Measurements from ENCODE around the gene RPL39L.
"Not testable (repeated sequence)": the region's sequence is repeated elsewhere in the genome, so short reads cannot be mapped to it uniquely, and the experiment has no call there.

Gene RPL39L

DNA sequence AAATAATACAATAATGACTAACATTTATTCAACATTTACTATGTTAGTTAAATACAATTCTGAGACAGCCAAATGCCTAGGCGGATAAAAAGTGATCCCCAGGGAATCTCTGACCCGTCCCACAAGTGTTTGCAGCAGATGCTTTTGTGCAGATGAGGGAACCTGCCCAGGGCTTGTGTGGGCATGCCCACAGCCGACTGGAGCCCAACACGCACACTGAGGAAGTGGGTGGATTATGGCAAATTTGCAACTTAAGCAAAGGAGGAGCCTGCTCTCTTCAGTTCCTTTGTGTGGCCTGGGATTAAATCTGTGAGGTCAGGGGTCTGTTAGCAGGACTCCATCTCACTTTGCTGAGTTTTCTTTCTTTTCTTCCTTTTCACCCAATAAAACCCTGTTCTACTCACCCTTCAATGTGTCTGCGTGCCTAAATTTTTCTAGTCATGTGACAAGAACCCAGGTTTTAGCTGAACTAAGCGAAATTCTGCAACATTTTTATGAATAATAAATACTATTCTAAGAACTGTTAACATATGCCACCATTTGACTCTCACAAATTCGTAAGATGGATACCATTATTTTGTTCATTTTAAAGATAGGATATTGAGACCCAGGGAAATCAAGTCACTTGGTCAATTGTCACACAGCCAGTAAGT, 44.0 kb upstream of the RPL39L start:
- no peaks in the 10 kb centered on the region for H3K9me3 ChIP-seq (ENCODE audit: insufficient read depth, low read length, severe bottlenecking)
- TF ChIP-seq, protein P1, sequence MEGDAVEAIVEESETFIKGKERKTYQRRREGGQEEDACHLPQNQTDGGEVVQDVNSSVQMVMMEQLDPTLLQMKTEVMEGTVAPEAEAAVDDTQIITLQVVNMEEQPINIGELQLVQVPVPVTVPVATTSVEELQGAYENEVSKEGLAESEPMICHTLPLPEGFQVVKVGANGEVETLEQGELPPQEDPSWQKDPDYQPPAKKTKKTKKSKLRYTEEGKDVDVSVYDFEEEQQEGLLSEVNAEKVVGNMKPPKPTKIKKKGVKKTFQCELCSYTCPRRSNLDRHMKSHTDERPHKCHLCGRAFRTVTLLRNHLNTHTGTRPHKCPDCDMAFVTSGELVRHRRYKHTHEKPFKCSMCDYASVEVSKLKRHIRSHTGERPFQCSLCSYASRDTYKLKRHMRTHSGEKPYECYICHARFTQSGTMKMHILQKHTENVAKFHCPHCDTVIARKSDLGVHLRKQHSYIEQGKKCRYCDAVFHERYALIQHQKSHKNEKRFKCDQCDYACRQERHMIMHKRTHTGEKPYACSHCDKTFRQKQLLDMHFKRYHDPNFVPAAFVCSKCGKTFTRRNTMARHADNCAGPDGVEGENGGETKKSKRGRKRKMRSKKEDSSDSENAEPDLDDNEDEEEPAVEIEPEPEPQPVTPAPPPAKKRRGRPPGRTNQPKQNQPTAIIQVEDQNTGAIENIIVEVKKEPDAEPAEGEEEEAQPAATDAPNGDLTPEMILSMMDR (IDR thresholded peaks at IDR 0.05; ENCODE audit: borderline replicate concordance, extremely low read depth, low read length, poor library complexity, severe bottlenecking), result no peak
- no peak for TF ChIP-seq EZH2 (IDR thresholded peaks at IDR 0.05; ENCODE audit: borderline replicate concordance, low read depth, low read length, severe bottlenecking)
- H3K4me1 ChIP-seq (ENCODE audit: insufficient read depth, low read length), result no peaks in the 10 kb centered on the region
- DNase-seq (peak; percentile 5), ATAC-seq (ENCODE audit: insufficient read depth, low read depth) (peak; percentile 55; the same call in 1 of the 3 replicates)
- no peak overlapping the region for H3K4me3 ChIP-seq (ENCODE audit: low read depth in 1 of 2, low read length in 2 of 2)
- no peak overlapping the region for H3K9ac ChIP-seq (ENCODE audit: low read depth, low read length)
- no peak overlapping the region for H3K4me2 ChIP-seq (ENCODE audit: insufficient read depth, low read length)
- H3K27me3 ChIP-seq (ENCODE audit: insufficient read depth, low read length, poor library complexity), result peaks cover 3% of the 10 kb centered on the region
- no peak overlapping the region for H3K27ac ChIP-seq (ENCODE audit: low read length)
- H3K79me2 ChIP-seq (ENCODE audit: insufficient read depth, low read length), result no peaks in the 10 kb centered on the region
- H4K20me1 ChIP-seq (ENCODE audit: insufficient read depth, low read length), result no peaks in the 10 kb centered on the region
- no peak overlapping the region for H2AFZ ChIP-seq (ENCODE audit: low read depth, low read length)
- H3K36me3 ChIP-seq (ENCODE audit: insufficient read depth, low read length), result no peaks in the 10 kb centered on the region

GRCh38 chr3:187181454-187182170, 42.3 kb upstream of the RPL39L start:
- no peaks in the 10 kb centered on the region for H4K20me1 ChIP-seq (ENCODE audit: insufficient read depth, low read length)
- H3K4me2 ChIP-seq (ENCODE audit: insufficient read depth, low read length), result no peak overlapping the region
- H3K36me3 ChIP-seq (ENCODE audit: insufficient read depth, low read length), result no peaks in the 10 kb centered on the region
- H3K79me2 ChIP-seq (ENCODE audit: insufficient read depth, low read length), result no peaks in the 10 kb centered on the region
- ATAC-seq (ENCODE audit: insufficient read depth, low read depth) (no peak), DNase-seq (no peak)
- no peak overlapping the region for H3K9ac ChIP-seq (ENCODE audit: low read depth, low read length)
- TF ChIP-seq EZH2 (IDR thresholded peaks at IDR 0.05; ENCODE audit: borderline replicate concordance, low read depth, low read length, severe bottlenecking), result no peak
- TF ChIP-seq, protein P1 (IDR thresholded peaks at IDR 0.05; ENCODE audit: borderline replicate concordance, extremely low read depth, low read length, poor library complexity, severe bottlenecking), result no peak
- H3K4me1 ChIP-seq (ENCODE audit: insufficient read depth, low read length), result no peaks in the 10 kb centered on the region
- no peak overlapping the region for H3K27ac ChIP-seq (ENCODE audit: low read length)
- H3K4me3 ChIP-seq (ENCODE audit: low read depth in 1 of 2, low read length in 2 of 2), result no peak overlapping the region
- H2AFZ ChIP-seq (ENCODE audit: low read depth, low read length), result no peak overlapping the region
- H3K27me3 ChIP-seq (ENCODE audit: insufficient read depth, low read length, poor library complexity), result no peaks in the 10 kb centered on the region
- no peaks in the 10 kb centered on the region for H3K9me3 ChIP-seq (ENCODE audit: insufficient read depth, low read length, severe bottlenecking)

DNA sequence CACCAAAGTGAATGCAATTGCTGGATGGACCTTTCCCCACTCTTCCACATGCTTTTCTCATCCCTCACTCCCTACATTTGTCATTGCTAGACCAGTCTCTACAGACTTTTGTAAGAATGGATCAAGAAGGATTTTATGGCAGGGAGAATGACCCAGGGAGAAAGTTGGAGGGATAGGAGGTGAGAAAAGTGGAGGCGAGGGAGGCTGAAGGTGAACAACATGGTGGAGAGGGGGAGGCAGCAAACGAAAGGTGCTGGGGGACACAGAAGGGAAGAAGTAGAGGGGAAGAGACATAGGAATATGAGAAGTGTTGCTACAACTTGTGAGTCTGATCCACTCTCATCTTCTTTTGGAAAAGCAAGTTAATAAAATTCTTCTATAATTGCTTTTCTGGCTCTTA, 33.6 kb upstream of the RPL39L start:
- H3K4me2 ChIP-seq (ENCODE audit: insufficient read depth, low read length), result no peak overlapping the region
- no peaks in the 10 kb centered on the region for H3K79me2 ChIP-seq (ENCODE audit: insufficient read depth, low read length)
- no peak for DNase-seq
- H3K9me3 ChIP-seq (ENCODE audit: insufficient read depth, low read length, severe bottlenecking), result no peaks in the 10 kb centered on the region
- no peaks in the 10 kb centered on the region for H4K20me1 ChIP-seq (ENCODE audit: insufficient read depth, low read length)
- no peak overlapping the region for H3K9ac ChIP-seq (ENCODE audit: low read depth, low read length)
- no peak overlapping the region for H3K4me3 ChIP-seq (ENCODE audit: low read depth in 1 of 2, low read length in 2 of 2)
- TF ChIP-seq EZH2 (IDR thresholded peaks at IDR 0.05; ENCODE audit: borderline replicate concordance, low read depth, low read length, severe bottlenecking), result no peak
- TF ChIP-seq, protein P1 (IDR thresholded peaks at IDR 0.05; ENCODE audit: borderline replicate concordance, extremely low read depth, low read length, poor library complexity, severe bottlenecking), result no peak
- H2AFZ ChIP-seq (ENCODE audit: low read depth, low read length), result no peak overlapping the region
- H3K36me3 ChIP-seq (ENCODE audit: insufficient read depth, low read length), result no peaks in the 10 kb centered on the region
- ATAC-seq (ENCODE audit: insufficient read depth, low read depth), result no peak
- no peak overlapping the region for H3K27ac ChIP-seq (ENCODE audit: low read length)
- no peaks in the 10 kb centered on the region for H3K4me1 ChIP-seq (ENCODE audit: insufficient read depth, low read length)
- peaks cover 6% of the 10 kb centered on the region for H3K27me3 ChIP-seq (ENCODE audit: insufficient read depth, low read length, poor library complexity)

- not testable (repeated sequence) for DNase-seq; H3K9me3 ChIP-seq (ENCODE audit: insufficient read depth, low read length, severe bottlenecking); H3K9ac ChIP-seq (ENCODE audit: low read depth, low read length); H3K4me3 ChIP-seq (ENCODE audit: low read depth in 1 of 2, low read length in 2 of 2); H2AFZ ChIP-seq (ENCODE audit: low read depth, low read length); H3K4me2 ChIP-seq (ENCODE audit: insufficient read depth, low read length); H3K36me3 ChIP-seq (ENCODE audit: insufficient read depth, low read length); H3K27ac ChIP-seq (ENCODE audit: low read length); ATAC-seq (ENCODE audit: insufficient read depth, low read depth); H3K79me2 ChIP-seq (ENCODE audit: insufficient read depth, low read length); H4K20me1 ChIP-seq (ENCODE audit: insufficient read depth, low read length); H3K4me1 ChIP-seq (ENCODE audit: insufficient read depth, low read length)
- H3K27me3 ChIP-seq (ENCODE audit: insufficient read depth, low read length, poor library complexity), result peaks cover 10% of the 10 kb centered on the region
These were observed 31.6 kb upstream of the RPL39L start for GRCh38 chr3:187170911-187171310.
